HepG2 (cell line): ENCODE results near the gene MLST8. TPM values are rescaled to one million over a fixed set of nuclear protein-coding genes. Genes with fewer than 3 reads are reported as not detected.

ENCODE experiments used
- ATAC-seq: fragments of 200-7000 bp; cut with Tn5 transposase; 3 replicates; pipeline ENCODE4 v1.9.1; 2020; ENCODE audit warnings: mild to moderate bottlenecking, moderate library complexity
- BruUV-seq: library from RNA; stranded (reverse); fragments of 400-500 nt; replicated peaks from 2 replicates; lab custom pipeline; 2021; lab: Mats Ljungman, UMichigan
- CTCF ChIA-PET: fragments of 300-600 bp; formaldehyde crosslinking; extraction: SDS; loops from one replicate; lab custom pipeline; 2021; ENCODE audit warnings: low total read pairs, inconsistent platforms, low intra/inter-chr PET ratio; lab: Yijun Ruan, JAX
- POLR2A ChIA-PET: fragments of 350-600 bp; sonication (Branson Sonifier 250); formaldehyde crosslinking; loops from one replicate; lab custom pipeline; 2020; ENCODE audit warnings: antibody characterized with exemption, inconsistent platforms; lab: Yijun Ruan, JAX
- DNase-seq: peaks from one replicate; pipeline ENCODE4 v3.0.0-alpha.2; 2015; ENCODE audit warnings: low spot score
- FAIRE-seq: peaks from 3 replicates; lab custom pipeline; 2011; peaks lifted over from hg19 to GRCh38; lab: Jason Lieb, UNC
- H2AFZ ChIP-seq: one replicate; pipeline ENCODE4 v1.6.1; 2011; ENCODE audit warnings: low read length, inconsistent platforms
- H3K27ac ChIP-seq: fragments of 300-600 bp; 3 replicates; pipeline ENCODE4 v1.8.0; 2011; ENCODE audit warnings: mixed run types, mild to moderate bottlenecking, mixed read lengths, low read length, inconsistent platforms; ENCODE audit not compliant: insufficient read depth; ENCODE audit errors: extremely low read length
- H3K27me3 ChIP-seq, 2 experiments: fragments of 200-600 bp in 1 of 2; 2 replicates in 1 of 2; 3 replicates in 1 of 2; pipeline versions ENCODE4 v1.6.0 to v1.8.0; 2011; ENCODE audit warnings: low read length in 2 of 2, mild to moderate bottlenecking in 2 of 2, moderate library complexity in 2 of 2, inconsistent platforms in 1 of 2; ENCODE audit not compliant: insufficient read depth in 2 of 2, control insufficient read depth in 1 of 2
- H3K36me3 ChIP-seq, 2 experiments: fragments of 200-600 bp in 1 of 2; replicated peaks in 1 of 2; 2 replicates in 1 of 2; 3 replicates in 1 of 2; pipeline versions ENCODE4 v1.5.1 to v1.8.0; 2011; ENCODE audit warnings: low read length in 2 of 2, inconsistent platforms in 1 of 2; ENCODE audit not compliant: insufficient read depth in 2 of 2, control insufficient read depth in 1 of 2
- H3K4me1 ChIP-seq: 2 replicates; pipeline ENCODE4 v1.5.1; 2012; ENCODE audit warnings: low read length, inconsistent platforms; ENCODE audit not compliant: insufficient read depth
- H3K4me2 ChIP-seq: 2 replicates; pipeline ENCODE4 v1.6.0; 2011; ENCODE audit warnings: low read depth, low read length, inconsistent platforms
- H3K4me3 ChIP-seq, 3 experiments: fragments of 200-600 bp in 1 of 3; sonication (generic), shearing (Covaris generic) in 1 of 3; replicated peaks in 1 of 3; 2 replicates each; pipeline ENCODE4 v1.5.1; 2011 to 2016; ENCODE audit warnings: low read length in 3 of 3, inconsistent platforms in 2 of 3, low read depth in 2 of 3, mild to moderate bottlenecking in 2 of 3, control low read depth in 1 of 3, mixed read lengths in 1 of 3; ENCODE audit not compliant: insufficient read depth in 1 of 3
- H3K79me2 ChIP-seq: one replicate; pipeline ENCODE4 v1.6.1; 2011; ENCODE audit warnings: low read length, inconsistent platforms; ENCODE audit not compliant: insufficient read depth
- H3K9ac ChIP-seq: 2 replicates; pipeline ENCODE4 v1.6.0; 2011; ENCODE audit warnings: mild to moderate bottlenecking, low read depth, low read length, inconsistent platforms; ENCODE audit not compliant: insufficient read depth
- H3K9me3 ChIP-seq: 2 replicates; pipeline ENCODE4 v1.5.1; 2012; ENCODE audit warnings: mild to moderate bottlenecking, low read length
- H4K20me1 ChIP-seq: 2 replicates; pipeline ENCODE4 v1.6.0; 2011; ENCODE audit warnings: inconsistent platforms, mild to moderate bottlenecking, low read length, moderate library complexity; ENCODE audit not compliant: insufficient read depth
- BCL6 ChIP-seq: IDR thresholded peaks from 2 replicates; pipeline ENCODE4 v1.6.1; 2016; ENCODE audit warnings: missing genetic modification reagents, missing compliant biosample characterization
- CERS6 ChIP-seq: sonication (generic); formaldehyde crosslinking; IDR thresholded peaks from 2 replicates; pipeline ENCODE4 v1.5.0; 2020; ENCODE audit warnings: missing genetic modification reagents
- GLI4 ChIP-seq: sonication (generic); formaldehyde crosslinking; IDR thresholded peaks from 2 replicates; pipeline ENCODE4 v1.5.1; 2020; ENCODE audit warnings: missing genetic modification reagents, mild to moderate bottlenecking, moderate library complexity, borderline replicate concordance
- MED8 ChIP-seq: sonication (generic); formaldehyde crosslinking; IDR thresholded peaks from 2 replicates; pipeline ENCODE4 v1.8.1; 2023; ENCODE audit warnings: mild to moderate bottlenecking, missing genetic modification reagents; ENCODE audit not compliant: insufficient replicate concordance
- MEIS2 ChIP-seq: sonication (generic); formaldehyde crosslinking; IDR thresholded peaks from 2 replicates; pipeline ENCODE4 v1.9.0; 2021; ENCODE audit warnings: mild to moderate bottlenecking, missing genetic modification reagents
- MXD3 ChIP-seq: IDR thresholded peaks from 2 replicates; pipeline ENCODE4 v1.6.1; 2016; ENCODE audit warnings: mild to moderate bottlenecking, missing biosample characterization, missing genetic modification reagents
- NR0B2 ChIP-seq: sonication (generic); formaldehyde crosslinking; IDR thresholded peaks from 2 replicates; pipeline ENCODE4 v1.4.0; 2020; ENCODE audit warnings: mild to moderate bottlenecking, missing genetic modification reagents
- PPARG ChIP-seq: conservative IDR thresholded peaks from 2 replicates; pipeline ENCODE4 v1.6.1; 2016; ENCODE audit warnings: missing biosample characterization, missing genetic modification reagents
- SRSF9 ChIP-seq: fragments of 200-400 bp; formaldehyde crosslinking; IDR thresholded peaks from 2 replicates; pipeline ENCODE4 v1.6.1; 2018; ENCODE audit warnings: borderline replicate concordance, mild to moderate bottlenecking, low read depth, low read length; ENCODE audit not compliant: insufficient read depth, poor library complexity, severe bottlenecking
- TAF15 ChIP-seq: fragments of 200-400 bp; formaldehyde crosslinking; IDR thresholded peaks from one replicate; pipeline ENCODE4 v1.6.1; 2018; ENCODE audit warnings: mild to moderate bottlenecking, low read depth, low read length; ENCODE audit not compliant: poor library complexity, severe bottlenecking
- ZBTB7B ChIP-seq: sonication (generic); formaldehyde crosslinking; IDR thresholded peaks from 2 replicates; pipeline ENCODE4 v1.4.0; 2020; ENCODE audit warnings: missing genetic modification reagents
- ZNF24 ChIP-seq: fragments of 450-650 bp; IDR thresholded peaks from 2 replicates; pipeline ENCODE4 v1.6.1; 2017; ENCODE audit warnings: antibody characterized with exemption, mild to moderate bottlenecking
- ZNF383 ChIP-seq: sonication (generic); formaldehyde crosslinking; IDR thresholded peaks from 2 replicates; pipeline ENCODE4 v1.4.0; 2020; ENCODE audit warnings: missing genetic modification reagents, mild to moderate bottlenecking, borderline replicate concordance
- ZNF549 ChIP-seq: sonication (generic); formaldehyde crosslinking; IDR thresholded peaks from 2 replicates; pipeline ENCODE4 v1.5.0; 2020; ENCODE audit warnings: missing genetic modification reagents
- ZNF552 ChIP-seq: sonication (generic); formaldehyde crosslinking; IDR thresholded peaks from 2 replicates; pipeline ENCODE4 v1.9.0; 2022; ENCODE audit warnings: missing genetic modification reagents, mild to moderate bottlenecking, borderline replicate concordance
- ZNF770 ChIP-seq: sonication (generic); formaldehyde crosslinking; IDR thresholded peaks from 2 replicates; pipeline ENCODE4 v1.5.0; 2020; ENCODE audit warnings: mild to moderate bottlenecking, missing genetic modification reagents
- WGBS: methylation state at CpG from one replicate; pipeline ENCODE4 v1.1.6; 2017; ENCODE audit warnings: low lambda C conversion rate; 5-methylcytosine and 5-hydroxymethylcytosine counted together
- in situ Hi-C: cut with HindIII; loops from 2 replicates; pipeline ENCODE4 v1.10.0; 2017; ENCODE audit warnings: low pct_unique_long_range_greater_than_20kb; ENCODE audit not compliant: extremely low pct_ligation_motif_present
- intact Hi-C: fragments of 100-400 bp; cut with micrococcal nuclease; formaldehyde crosslinking; loops from one replicate; pipeline ENCODE4 v1.10.0; 2022; ENCODE audit not compliant: unreplicated experiment
- polyA plus RNA-seq, 8 experiments: library from polyadenylated mRNA; depleted of rRNA in 3 of 8; stranded (reverse) in 7 of 8; unstranded in 1 of 8; fragments of >200 nt; fragmentation: Illumina TruSeq in 4 of 8; extraction: Trizol in 4 of 8; gene quantifications; 2 replicates each; pipeline versions ENCODE4 v1.2.1 to v1.2.3, GENCODE V29; 2011 to 2016; ENCODE audit warnings: low read depth in 4 of 8, missing spikeins in 1 of 8, mixed read lengths in 1 of 8; ENCODE audit not compliant: insufficient read depth in 1 of 8
- total RNA-seq, 5 experiments: library from RNA; depleted of rRNA; stranded (reverse); fragments of >200 nt; fragmentation: Illumina TruSeq; extraction: Trizol; gene quantifications; 2 replicates each; pipeline ENCODE4 v1.2.3, GENCODE V29; 2016; ENCODE audit warnings: low read depth in 1 of 5

The MLST8 gene
- total and polyA plus RNA-seq, 2 of the 13 experiments (the other 11 are each of a cell fraction or from before 2014, with no cell fraction given) = 30.8 to 72.7 TPM

GRCh38 chr16:2229091-2229490 is 23.8 kb downstream of the MLST8 start:
- peaks cover 11% of the 10 kb centered on the region for H4K20me1 ChIP-seq
- no TSS peak for BruUV-seq
- H3K27ac ChIP-seq = no peak overlapping the region
- no peaks in the 10 kb centered on the region for H3K27me3 ChIP-seq
- ChIA-PET CTCF (no interaction called here), POLR2A (no interaction called here)
- FAIRE-seq (no peak), DNase-seq (no peak), ATAC-seq (no peak)
- no peak overlapping the region for H3K9ac ChIP-seq
- WGBS = 94% methylated on average over 11 of the region's 12 CpGs
- H3K9me3 ChIP-seq = no peaks in the 10 kb centered on the region
- in situ Hi-C loops = no loop called here
- H2AFZ ChIP-seq = no peak overlapping the region
- TF ChIP-seq PPARG (CRISPR knock-in tag) (no peak), ZNF383 (CRISPR knock-in tag) (no peak), CERS6 (CRISPR knock-in tag) (no peak), MXD3 (no peak), TAF15 (no peak), BCL6 (CRISPR knock-in tag) (no peak), GLI4 (no peak), ZNF770 (CRISPR knock-in tag) (no peak), MED8 (no peak), MEIS2 (CRISPR knock-in tag) (no peak), ZNF24 (no peak), ZNF549 (no peak), SRSF9 (no peak), ZBTB7B (CRISPR knock-in tag) (no peak), NR0B2 (no peak), ZNF552 (no peak)
- H3K36me3 ChIP-seq = peaks cover 23 to 43% of the 10 kb centered on the region in 2 experiments; a peak in 4 of 5 replicates
- no peak overlapping the region for H3K4me2 ChIP-seq
- H3K79me2 ChIP-seq = peaks cover 12% of the 10 kb centered on the region
- no peak overlapping the region for H3K4me3 ChIP-seq
- intact Hi-C loops = no loop called here
- H3K4me1 ChIP-seq = peaks cover 30% of the 10 kb centered on the region
